HepG2 (cell line): Measurements from ENCODE around the gene C11orf71. TPM values are rescaled to one million over a fixed set of nuclear protein-coding genes. Genes with fewer than 3 reads are reported as not detected.

ENCODE experiments used
- GPN1 ChIP-seq: sonication (generic); formaldehyde crosslinking; IDR thresholded peaks from 2 replicates; pipeline ENCODE4 v1.5.1; 2020; ENCODE audit warnings: missing genetic modification reagents, borderline replicate concordance
- KAT8 ChIP-seq: IDR thresholded peaks from 2 replicates; pipeline ENCODE4 v1.6.1; 2016; ENCODE audit warnings: missing genetic modification reagents, missing compliant biosample characterization
- MIER3 ChIP-seq: IDR thresholded peaks from 2 replicates; pipeline ENCODE4 v1.6.1; 2016; ENCODE audit warnings: missing compliant biosample characterization, borderline replicate concordance
- STAG1 ChIP-seq: sonication (generic); formaldehyde crosslinking; IDR thresholded peaks from 2 replicates; pipeline ENCODE4 v1.4.0; 2020; ENCODE audit warnings: missing genetic modification reagents
- ZFP90 ChIP-seq: sonication (generic); formaldehyde crosslinking; IDR thresholded peaks from 2 replicates; pipeline ENCODE4 v1.8.0; 2022; ENCODE audit warnings: missing genetic modification reagents, mild to moderate bottlenecking, inconsistent platforms, borderline replicate concordance
- ZMYM4 ChIP-seq: sonication (generic); formaldehyde crosslinking; IDR thresholded peaks from 2 replicates; pipeline ENCODE4 v1.8.1; 2023; ENCODE audit warnings: mild to moderate bottlenecking, missing genetic modification reagents
- ZNF354B ChIP-seq: sonication (generic); formaldehyde crosslinking; IDR thresholded peaks from 2 replicates; pipeline ENCODE4 v1.8.0; 2022; ENCODE audit warnings: mild to moderate bottlenecking, missing genetic modification reagents
- polyA plus RNA-seq, 8 experiments: library from polyadenylated mRNA; depleted of rRNA in 3 of 8; stranded (reverse) in 7 of 8; unstranded in 1 of 8; fragments of >200 nt; fragmentation: Illumina TruSeq in 4 of 8; extraction: Trizol in 4 of 8; gene quantifications; 2 replicates each; pipeline versions ENCODE4 v1.2.1 to v1.2.3, GENCODE V29; 2011 to 2016; ENCODE audit warnings: low read depth in 4 of 8, missing spikeins in 1 of 8, mixed read lengths in 1 of 8; ENCODE audit not compliant: insufficient read depth in 1 of 8
- total RNA-seq, 5 experiments: library from RNA; depleted of rRNA; stranded (reverse); fragments of >200 nt; fragmentation: Illumina TruSeq; extraction: Trizol; gene quantifications; 2 replicates each; pipeline ENCODE4 v1.2.3, GENCODE V29; 2016; ENCODE audit warnings: low read depth in 1 of 5
- TF ChIP-seq, protein P1 (sequence below): sonication (generic); formaldehyde crosslinking; IDR thresholded peaks from 2 replicates; pipeline ENCODE4 v1.9.0; 2021; ENCODE audit warnings: missing genetic modification reagents, borderline replicate concordance
- TF ChIP-seq, protein P2 (sequence below): sonication (generic); formaldehyde crosslinking; IDR thresholded peaks from 2 replicates; pipeline ENCODE4 v1.5.1; 2020; ENCODE audit warnings: mild to moderate bottlenecking, missing genetic modification reagents, moderate library complexity
- TF ChIP-seq, protein P3 (sequence below): sonication (generic); formaldehyde crosslinking; IDR thresholded peaks from 2 replicates; pipeline ENCODE4 v1.4.0; 2020; ENCODE audit warnings: missing genetic modification reagents; ENCODE audit errors: not compliant biosample characterization
- TF ChIP-seq, protein P4 (sequence below): sonication (generic); formaldehyde crosslinking; IDR thresholded peaks from 2 replicates; pipeline ENCODE4 v1.5.1; 2020; ENCODE audit warnings: missing genetic modification reagents, mild to moderate bottlenecking, borderline replicate concordance
- TF ChIP-seq, protein P5 (sequence below): sonication (generic); formaldehyde crosslinking; conservative IDR thresholded peaks from 2 replicates; pipeline ENCODE4 v1.8.0; 2022; ENCODE audit warnings: mild to moderate bottlenecking, moderate library complexity, missing genetic modification reagents
- TF ChIP-seq, protein P6 (sequence below): IDR thresholded peaks from 2 replicates; pipeline ENCODE4 v1.6.1; 2016
- TF ChIP-seq, protein P7 (sequence below): sonication (generic); formaldehyde crosslinking; IDR thresholded peaks from 2 replicates; pipeline ENCODE4 v1.5.1; 2020; ENCODE audit warnings: mild to moderate bottlenecking, missing genetic modification reagents

Gene C11orf71
- total and polyA plus RNA-seq, 2 of the 13 experiments (the other 11 are each of a cell fraction or from before 2014, with no cell fraction given), result 7.1 to 7.8 TPM

DNA sequence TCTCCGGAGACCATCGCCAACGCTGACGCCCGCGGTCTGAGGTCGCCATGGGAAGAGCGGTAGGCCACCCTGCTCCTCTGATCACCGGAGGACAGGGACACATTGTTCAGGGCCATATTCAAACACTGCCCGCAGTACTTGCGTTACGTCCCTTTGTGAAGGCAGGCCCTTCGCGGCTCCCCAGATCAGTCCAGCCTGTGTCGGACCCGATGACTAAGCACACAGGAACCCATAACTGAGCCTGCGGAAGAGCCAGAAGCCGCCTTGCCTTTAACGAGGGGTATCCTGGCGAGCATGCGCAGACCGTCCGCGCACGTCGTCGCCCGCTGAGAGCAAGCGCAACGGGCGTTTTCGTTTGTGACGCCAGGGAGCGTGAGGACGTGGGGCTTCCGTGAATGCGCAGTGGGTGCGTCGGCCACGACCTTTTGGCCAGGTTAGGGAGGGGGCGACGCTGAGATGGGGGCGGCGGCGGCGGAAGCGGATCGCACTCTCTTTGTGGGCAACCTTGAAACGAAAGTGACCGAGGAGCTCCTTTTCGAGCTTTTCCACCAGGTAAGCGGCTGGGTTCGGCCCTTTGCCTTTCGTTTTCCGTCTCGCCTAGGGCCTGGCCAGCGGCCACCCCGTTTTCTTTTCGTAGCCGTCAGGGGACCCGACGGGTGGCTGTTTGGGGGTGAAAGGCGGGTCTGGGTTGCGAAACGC, at the start of gene C11orf71, which contains the start of gene RBM7 (continued):
- TF ChIP-seq, protein P1, sequence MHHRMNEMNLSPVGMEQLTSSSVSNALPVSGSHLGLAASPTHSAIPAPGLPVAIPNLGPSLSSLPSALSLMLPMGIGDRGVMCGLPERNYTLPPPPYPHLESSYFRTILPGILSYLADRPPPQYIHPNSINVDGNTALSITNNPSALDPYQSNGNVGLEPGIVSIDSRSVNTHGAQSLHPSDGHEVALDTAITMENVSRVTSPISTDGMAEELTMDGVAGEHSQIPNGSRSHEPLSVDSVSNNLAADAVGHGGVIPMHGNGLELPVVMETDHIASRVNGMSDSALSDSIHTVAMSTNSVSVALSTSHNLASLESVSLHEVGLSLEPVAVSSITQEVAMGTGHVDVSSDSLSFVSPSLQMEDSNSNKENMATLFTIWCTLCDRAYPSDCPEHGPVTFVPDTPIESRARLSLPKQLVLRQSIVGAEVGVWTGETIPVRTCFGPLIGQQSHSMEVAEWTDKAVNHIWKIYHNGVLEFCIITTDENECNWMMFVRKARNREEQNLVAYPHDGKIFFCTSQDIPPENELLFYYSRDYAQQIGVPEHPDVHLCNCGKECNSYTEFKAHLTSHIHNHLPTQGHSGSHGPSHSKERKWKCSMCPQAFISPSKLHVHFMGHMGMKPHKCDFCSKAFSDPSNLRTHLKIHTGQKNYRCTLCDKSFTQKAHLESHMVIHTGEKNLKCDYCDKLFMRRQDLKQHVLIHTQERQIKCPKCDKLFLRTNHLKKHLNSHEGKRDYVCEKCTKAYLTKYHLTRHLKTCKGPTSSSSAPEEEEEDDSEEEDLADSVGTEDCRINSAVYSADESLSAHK (CRISPR knock-in tag), result peak; percentile 4; the same call in 1 of the 2 replicates
- peak; percentile 87 for TF ChIP-seq ZFP90
- peak; percentile 86 for TF ChIP-seq KAT8
- TF ChIP-seq ZMYM4, result peak; percentile 94
- no peak; the same call in 1 of the 2 replicates for TF ChIP-seq STAG1
- TF ChIP-seq ZNF354B (CRISPR knock-in tag), result no peak; the same call in 1 of the 2 replicates
- TF ChIP-seq GPN1 (CRISPR knock-in tag), result no peak
- TF ChIP-seq, protein P2, sequence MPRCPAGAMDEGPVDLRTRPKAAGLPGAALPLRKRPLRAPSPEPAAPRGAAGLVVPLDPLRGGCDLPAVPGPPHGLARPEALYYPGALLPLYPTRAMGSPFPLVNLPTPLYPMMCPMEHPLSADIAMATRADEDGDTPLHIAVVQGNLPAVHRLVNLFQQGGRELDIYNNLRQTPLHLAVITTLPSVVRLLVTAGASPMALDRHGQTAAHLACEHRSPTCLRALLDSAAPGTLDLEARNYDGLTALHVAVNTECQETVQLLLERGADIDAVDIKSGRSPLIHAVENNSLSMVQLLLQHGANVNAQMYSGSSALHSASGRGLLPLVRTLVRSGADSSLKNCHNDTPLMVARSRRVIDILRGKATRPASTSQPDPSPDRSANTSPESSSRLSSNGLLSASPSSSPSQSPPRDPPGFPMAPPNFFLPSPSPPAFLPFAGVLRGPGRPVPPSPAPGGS, result peak; percentile 51; the same call in 1 of the 2 replicates
- TF ChIP-seq, protein P3, sequence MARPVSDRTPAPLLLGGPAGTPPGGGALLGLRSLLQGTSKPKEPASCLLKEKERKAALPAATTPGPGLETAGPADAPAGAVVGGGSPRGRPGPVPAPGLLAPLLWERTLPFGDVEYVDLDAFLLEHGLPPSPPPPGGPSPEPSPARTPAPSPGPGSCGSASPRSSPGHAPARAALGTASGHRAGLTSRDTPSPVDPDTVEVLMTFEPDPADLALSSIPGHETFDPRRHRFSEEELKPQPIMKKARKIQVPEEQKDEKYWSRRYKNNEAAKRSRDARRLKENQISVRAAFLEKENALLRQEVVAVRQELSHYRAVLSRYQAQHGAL (CRISPR knock-in tag), result peak; percentile 47
- TF ChIP-seq MIER3 (CRISPR knock-in tag), result peak; percentile 46; the same call in 1 of the 2 replicates
- TF ChIP-seq, protein P4, sequence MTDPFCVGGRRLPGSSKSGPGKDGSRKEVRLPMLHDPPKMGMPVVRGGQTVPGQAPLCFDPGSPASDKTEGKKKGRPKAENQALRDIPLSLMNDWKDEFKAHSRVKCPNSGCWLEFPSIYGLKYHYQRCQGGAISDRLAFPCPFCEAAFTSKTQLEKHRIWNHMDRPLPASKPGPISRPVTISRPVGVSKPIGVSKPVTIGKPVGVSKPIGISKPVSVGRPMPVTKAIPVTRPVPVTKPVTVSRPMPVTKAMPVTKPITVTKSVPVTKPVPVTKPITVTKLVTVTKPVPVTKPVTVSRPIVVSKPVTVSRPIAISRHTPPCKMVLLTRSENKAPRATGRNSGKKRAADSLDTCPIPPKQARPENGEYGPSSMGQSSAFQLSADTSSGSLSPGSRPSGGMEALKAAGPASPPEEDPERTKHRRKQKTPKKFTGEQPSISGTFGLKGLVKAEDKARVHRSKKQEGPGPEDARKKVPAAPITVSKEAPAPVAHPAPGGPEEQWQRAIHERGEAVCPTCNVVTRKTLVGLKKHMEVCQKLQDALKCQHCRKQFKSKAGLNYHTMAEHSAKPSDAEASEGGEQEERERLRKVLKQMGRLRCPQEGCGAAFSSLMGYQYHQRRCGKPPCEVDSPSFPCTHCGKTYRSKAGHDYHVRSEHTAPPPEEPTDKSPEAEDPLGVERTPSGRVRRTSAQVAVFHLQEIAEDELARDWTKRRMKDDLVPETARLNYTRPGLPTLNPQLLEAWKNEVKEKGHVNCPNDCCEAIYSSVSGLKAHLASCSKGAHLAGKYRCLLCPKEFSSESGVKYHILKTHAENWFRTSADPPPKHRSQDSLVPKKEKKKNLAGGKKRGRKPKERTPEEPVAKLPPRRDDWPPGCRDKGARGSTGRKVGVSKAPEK (CRISPR knock-in tag), result 0 out of 2 replicates have a peak, but pooled peaks have one; percentile 22
- TF ChIP-seq, protein P5, sequence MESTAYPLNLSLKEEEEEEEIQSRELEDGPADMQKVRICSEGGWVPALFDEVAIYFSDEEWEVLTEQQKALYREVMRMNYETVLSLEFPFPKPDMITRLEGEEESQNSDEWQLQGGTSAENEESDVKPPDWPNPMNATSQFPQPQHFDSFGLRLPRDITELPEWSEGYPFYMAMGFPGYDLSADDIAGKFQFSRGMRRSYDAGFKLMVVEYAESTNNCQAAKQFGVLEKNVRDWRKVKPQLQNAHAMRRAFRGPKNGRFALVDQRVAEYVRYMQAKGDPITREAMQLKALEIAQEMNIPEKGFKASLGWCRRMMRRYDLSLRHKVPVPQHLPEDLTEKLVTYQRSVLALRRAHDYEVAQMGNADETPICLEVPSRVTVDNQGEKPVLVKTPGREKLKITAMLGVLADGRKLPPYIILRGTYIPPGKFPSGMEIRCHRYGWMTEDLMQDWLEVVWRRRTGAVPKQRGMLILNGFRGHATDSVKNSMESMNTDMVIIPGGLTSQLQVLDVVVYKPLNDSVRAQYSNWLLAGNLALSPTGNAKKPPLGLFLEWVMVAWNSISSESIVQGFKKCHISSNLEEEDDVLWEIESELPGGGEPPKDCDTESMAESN (CRISPR knock-in tag), result peak; percentile 86; the same call in 1 of the 2 replicates
- TF ChIP-seq, protein P6, sequence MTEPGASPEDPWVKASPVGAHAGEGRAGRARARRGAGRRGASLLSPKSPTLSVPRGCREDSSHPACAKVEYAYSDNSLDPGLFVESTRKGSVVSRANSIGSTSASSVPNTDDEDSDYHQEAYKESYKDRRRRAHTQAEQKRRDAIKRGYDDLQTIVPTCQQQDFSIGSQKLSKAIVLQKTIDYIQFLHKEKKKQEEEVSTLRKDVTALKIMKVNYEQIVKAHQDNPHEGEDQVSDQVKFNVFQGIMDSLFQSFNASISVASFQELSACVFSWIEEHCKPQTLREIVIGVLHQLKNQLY, result no peak
- TF ChIP-seq, protein P7, sequence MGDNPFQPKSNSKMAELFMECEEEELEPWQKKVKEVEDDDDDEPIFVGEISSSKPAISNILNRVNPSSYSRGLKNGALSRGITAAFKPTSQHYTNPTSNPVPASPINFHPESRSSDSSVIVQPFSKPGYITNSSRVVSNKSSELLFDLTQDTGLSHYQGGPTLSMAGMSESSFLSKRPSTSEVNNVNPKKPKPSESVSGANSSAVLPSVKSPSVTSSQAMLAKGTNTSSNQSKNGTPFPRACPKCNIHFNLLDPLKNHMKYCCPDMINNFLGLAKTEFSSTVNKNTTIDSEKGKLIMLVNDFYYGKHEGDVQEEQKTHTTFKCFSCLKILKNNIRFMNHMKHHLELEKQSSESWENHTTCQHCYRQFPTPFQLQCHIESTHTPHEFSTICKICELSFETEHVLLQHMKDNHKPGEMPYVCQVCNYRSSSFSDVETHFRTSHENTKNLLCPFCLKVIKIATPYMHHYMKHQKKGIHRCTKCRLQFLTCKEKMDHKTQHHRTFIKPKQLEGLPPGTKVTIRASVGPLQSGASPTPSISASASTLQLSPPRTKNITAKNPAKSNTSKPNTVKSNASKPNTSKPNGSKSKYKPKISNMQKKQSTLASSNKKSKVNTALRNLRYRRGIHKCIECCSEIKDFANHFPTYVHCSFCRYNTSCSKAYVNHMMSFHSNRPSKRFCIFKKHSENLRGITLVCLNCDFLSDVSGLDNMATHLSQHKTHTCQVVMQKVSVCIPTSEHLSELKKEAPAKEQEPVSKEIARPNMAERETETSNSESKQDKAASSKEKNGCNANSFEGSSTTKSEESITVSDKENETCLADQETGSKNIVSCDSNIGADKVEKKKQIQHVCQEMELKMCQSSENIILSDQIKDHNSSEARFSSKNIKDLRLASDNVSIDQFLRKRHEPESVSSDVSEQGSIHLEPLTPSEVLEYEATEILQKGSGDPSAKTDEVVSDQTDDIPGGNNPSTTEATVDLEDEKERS, result peak; percentile 82
